ENCODE data around the gene TFEB.

- TF ChIP-seq POLR2AphosphoS5 (IDR thresholded peaks at IDR 0.05) (no peak), CTCF (IDR thresholded peaks at IDR 0.05) (no peak), POLR2A (IDR thresholded peaks at IDR 0.05) (no peak)
Measured at GRCh38 chr6:41715795-41716515, 19.5 kb downstream of the TFEB start.
